K562 (cell line): ENCODE data around the gene MTA2.

ENCODE experiments used
- ATF7 ChIP-seq: fragments of 450-650 bp; IDR thresholded peaks from 2 replicates; pipeline ENCODE4 v1.7.1; 2014; ENCODE audit warnings: mild to moderate bottlenecking, moderate library complexity
- BRF1 ChIP-seq: IDR thresholded peaks from 3 replicates; pipeline ENCODE4 v1.6.1; 2011; ENCODE audit warnings: borderline replicate concordance, mild to moderate bottlenecking; ENCODE audit not compliant: insufficient read length; ENCODE audit errors: extremely low read depth
- CEBPB ChIP-seq: fragments of 450-650 bp; IDR thresholded peaks from 2 replicates; pipeline ENCODE4 v1.6.1; 2016; ENCODE audit warnings: missing genetic modification characterization, missing compliant biosample characterization
- JUNB ChIP-seq: fragments of 450-650 bp; formaldehyde crosslinking; conservative IDR thresholded peaks from 2 replicates; pipeline ENCODE4 v1.4.0; 2020; ENCODE audit warnings: mild to moderate bottlenecking
- NFATC3 ChIP-seq: fragments of 450-650 bp; IDR thresholded peaks from 2 replicates; pipeline ENCODE4 v1.6.1; 2017; ENCODE audit warnings: mild to moderate bottlenecking
- SP1 ChIP-seq: sonication (generic); formaldehyde crosslinking; IDR thresholded peaks from 2 replicates; pipeline ENCODE4 v1.8.1; 2022; ENCODE audit warnings: mild to moderate bottlenecking, missing genetic modification reagents
- STAT6 ChIP-seq: sonication (generic); formaldehyde crosslinking; IDR thresholded peaks from 2 replicates; pipeline ENCODE4 v1.8.1; 2023; ENCODE audit warnings: mild to moderate bottlenecking, missing genetic modification reagents
- ZC3H8 ChIP-seq: fragments of 450-650 bp; IDR thresholded peaks from 2 replicates; pipeline ENCODE4 v1.6.1; 2017
- ZNF23 ChIP-seq: fragments of 250-450 bp; sonication (Bioruptor Pico); IDR thresholded peaks from 2 replicates; pipeline ENCODE4 v1.4.0; 2020; ENCODE audit warnings: mild to moderate bottlenecking

GRCh38 chr11:62580959-62581715, 20.5 kb downstream of the MTA2 start:
- TF ChIP-seq ZC3H8 (no peak), STAT6 (no peak), ATF7 (no peak), ZNF23 (no peak), CEBPB (tag) (no peak), NFATC3 (no peak), JUNB (CRISPR knock-in tag) (no peak), BRF1 (no peak), SP1 (no peak)
